Trophoblast cell (in vitro differentiated cells and primary cell): ENCODE measurements around the gene RHOBTB3.

ENCODE experiments used
- DNase-seq, 2 donors: peaks; one replicate each; pipeline ENCODE4 v3.0.0-alpha.2; 2016
- H2AFZ ChIP-seq: 2 replicates; pipeline ENCODE4 v1.6.1; 2013; ENCODE audit warnings: low read length, moderate library complexity, mild to moderate bottlenecking; ENCODE audit not compliant: insufficient read depth, poor library complexity
- H2AK5ac ChIP-seq: 2 replicates; pipeline ENCODE4 v1.6.1; 2013; ENCODE audit warnings: mild to moderate bottlenecking, low read length
- H2BK120ac ChIP-seq: 2 replicates; pipeline ENCODE4 v1.6.1; 2013; ENCODE audit warnings: low read length, mild to moderate bottlenecking, moderate library complexity; ENCODE audit not compliant: insufficient read depth, poor library complexity
- H2BK12ac ChIP-seq: 2 replicates; pipeline ENCODE4 v1.6.1; 2013; ENCODE audit warnings: mild to moderate bottlenecking, low read length, moderate library complexity
- H2BK5ac ChIP-seq: 2 replicates; pipeline ENCODE4 v1.6.1; 2013; ENCODE audit warnings: low read length, low read depth, moderate library complexity, mild to moderate bottlenecking; ENCODE audit not compliant: poor library complexity
- H3K14ac ChIP-seq: 2 replicates; pipeline ENCODE4 v1.6.1; 2013; ENCODE audit warnings: mild to moderate bottlenecking, low read length
- H3K18ac ChIP-seq: 2 replicates; pipeline ENCODE4 v1.6.1; 2013; ENCODE audit warnings: mild to moderate bottlenecking, low read length
- H3K23ac ChIP-seq: 2 replicates; pipeline ENCODE4 v1.6.1; 2013; ENCODE audit warnings: low read length
- H3K27ac ChIP-seq: 2 replicates; pipeline ENCODE4 v1.5.1; 2013; ENCODE audit warnings: low read depth, mild to moderate bottlenecking, inconsistent platforms, low read length, moderate library complexity
- H3K27me3 ChIP-seq: 2 replicates; pipeline ENCODE4 v1.6.1; 2013; ENCODE audit warnings: inconsistent platforms, mild to moderate bottlenecking, low read length, moderate library complexity; ENCODE audit not compliant: insufficient read depth
- H3K36me3 ChIP-seq, 2 experiments: 1 replicate in 1 of 2; 2 replicates in 1 of 2; pipeline ENCODE4 v1.6.1; 2013; ENCODE audit warnings: low read length in 2 of 2, mild to moderate bottlenecking in 2 of 2, moderate library complexity in 1 of 2; ENCODE audit not compliant: insufficient read depth in 2 of 2, control insufficient read depth in 1 of 2
- H3K4ac ChIP-seq: 2 replicates; pipeline ENCODE4 v1.6.1; 2013; ENCODE audit warnings: low read depth, mild to moderate bottlenecking, low read length, moderate library complexity
- H3K4me1 ChIP-seq, 2 experiments: 1 replicate in 1 of 2; 2 replicates in 1 of 2; pipeline ENCODE4 v1.6.1; 2013; ENCODE audit warnings: low read length in 2 of 2, mild to moderate bottlenecking in 2 of 2, moderate library complexity in 1 of 2; ENCODE audit not compliant: insufficient read depth in 2 of 2, control insufficient read depth in 1 of 2
- H3K4me2 ChIP-seq: 2 replicates; pipeline ENCODE4 v1.6.1; 2013; ENCODE audit warnings: inconsistent platforms, mild to moderate bottlenecking, low read length, moderate library complexity
- H3K4me3 ChIP-seq: 2 replicates; pipeline ENCODE4 v1.5.1; 2013; ENCODE audit warnings: mild to moderate bottlenecking, low read depth, low read length, inconsistent platforms
- H3K79me1 ChIP-seq: one replicate; pipeline ENCODE4 v1.6.1; 2013; ENCODE audit warnings: low read length
- H3K79me2 ChIP-seq: 2 replicates; pipeline ENCODE4 v1.6.1; 2013; ENCODE audit warnings: low read length, mild to moderate bottlenecking; ENCODE audit not compliant: control insufficient read depth, insufficient read depth, poor library complexity
- H3K9ac ChIP-seq: 2 replicates; pipeline ENCODE4 v1.6.1; 2013; ENCODE audit warnings: mild to moderate bottlenecking, low read length
- H3K9me3 ChIP-seq: 2 replicates; pipeline ENCODE4 v1.6.1; 2013; ENCODE audit warnings: low read depth, mild to moderate bottlenecking, control low read depth, inconsistent platforms, low read length; ENCODE audit not compliant: insufficient read depth
- H4K12ac ChIP-seq: 2 replicates; pipeline ENCODE4 v1.6.1; 2013; ENCODE audit warnings: low read depth, mild to moderate bottlenecking, low read length, moderate library complexity
- H4K8ac ChIP-seq: 2 replicates; pipeline ENCODE4 v1.6.1; 2013; ENCODE audit warnings: low read depth, mild to moderate bottlenecking, low read length, moderate library complexity
- H4K91ac ChIP-seq: one replicate; pipeline ENCODE4 v1.6.1; 2013; ENCODE audit warnings: low read depth, mild to moderate bottlenecking, low read length, moderate library complexity
- WGBS: extraction: QIAGEN DNeasy Blood & Tissue Kit; methylation state at CpG from one replicate; pipeline ENCODE4 v1.1.7; 2013; ENCODE audit warnings: missing lambda C conversion rate; ENCODE audit not compliant: insufficient read length, insufficient coverage; ENCODE audit errors: extremely low coverage; 5-methylcytosine and 5-hydroxymethylcytosine counted together

The RHOBTB3 gene

GRCh38 chr5:95689680-95690079 lies 41.5 kb upstream of the RHOBTB3 start:
- Histone ChIP-seq H2BK5ac (no peak overlapping the region), H3K9ac (no peak overlapping the region), H3K79me2 (no peaks in the 10 kb centered on the region), H2AFZ (no peak overlapping the region), H4K91ac (no peak overlapping the region), H3K4me3 (no peak overlapping the region), H2AK5ac (no peak overlapping the region), H3K36me3 (no peaks in the 10 kb centered on the region), H3K27ac (no peak overlapping the region), H3K4ac (no peak overlapping the region), H3K23ac (no peak overlapping the region), H2BK12ac (no peak overlapping the region), H3K9me3 (no peaks in the 10 kb centered on the region), H3K18ac (no peak overlapping the region), H3K79me1 (peaks cover 12% of the 10 kb centered on the region), H2BK120ac (no peak overlapping the region), H4K8ac (no peak overlapping the region), H3K4me1 (peaks cover 0 to 4% of the 10 kb centered on the region in 2 experiments), H3K4me2 (no peak overlapping the region), H3K14ac (no peak overlapping the region), H4K12ac (no peak overlapping the region), H3K27me3 (no peaks in the 10 kb centered on the region)
- no CpG with 5 or more reads among the region's 1 CpG for WGBS
- no peak for DNase-seq

DNA sequence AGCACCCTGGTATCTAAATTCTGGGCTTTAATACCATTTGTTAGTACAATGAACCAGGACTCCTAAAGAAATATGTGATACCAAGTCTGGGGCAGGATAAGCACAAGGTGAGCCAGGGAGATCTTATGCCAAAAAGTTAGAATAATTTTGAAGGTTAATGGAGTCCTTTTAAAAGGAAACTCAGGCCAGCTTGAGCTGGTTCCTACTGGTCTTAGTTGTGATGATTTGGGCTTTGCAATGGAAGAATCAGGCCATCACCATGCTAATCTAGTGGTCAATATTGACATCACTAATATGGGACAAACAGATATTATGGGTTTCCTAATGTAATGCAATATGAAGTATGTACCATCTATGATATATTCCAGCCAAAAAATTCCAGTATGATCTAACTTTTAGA lies 40.8 kb upstream of the RHOBTB3 start:
- no peak overlapping the region for H4K12ac ChIP-seq
- H3K4me3 ChIP-seq, result no peak overlapping the region
- no peak overlapping the region for H3K4ac ChIP-seq
- H2BK120ac ChIP-seq, result no peak overlapping the region
- DNase-seq, result no peak
- H3K4me1 ChIP-seq, result peaks cover 0 to 4% of the 10 kb centered on the region in 2 experiments
- H3K36me3 ChIP-seq, result peaks cover 0 to 2% of the 10 kb centered on the region in 2 experiments
- no peak overlapping the region for H2AFZ ChIP-seq
- no peaks in the 10 kb centered on the region for H3K9me3 ChIP-seq
- H3K4me2 ChIP-seq, result no peak overlapping the region
- H2BK5ac ChIP-seq, result no peak overlapping the region
- H3K27ac ChIP-seq, result no peak overlapping the region
- H3K23ac ChIP-seq, result no peak overlapping the region
- no peak overlapping the region for H3K18ac ChIP-seq
- no peaks in the 10 kb centered on the region for H3K79me2 ChIP-seq
- no peak overlapping the region for H2AK5ac ChIP-seq
- no peak overlapping the region for H4K8ac ChIP-seq
- H3K9ac ChIP-seq, result no peak overlapping the region
- H4K91ac ChIP-seq, result no peak overlapping the region
- no peak overlapping the region for H3K14ac ChIP-seq
- H3K27me3 ChIP-seq, result no peaks in the 10 kb centered on the region
- H2BK12ac ChIP-seq, result no peak overlapping the region
- H3K79me1 ChIP-seq, result peaks cover 13% of the 10 kb centered on the region

- Histone ChIP-seq H2BK5ac (peak overlapping the region; percentile 79), H3K9ac (no peak overlapping the region), H4K12ac (no peak overlapping the region), H2AFZ (no peak overlapping the region), H2BK12ac (no peak overlapping the region), H3K4me1 (peaks cover 13 to 15% of the 10 kb centered on the region in 2 experiments), H3K9me3 (no peaks in the 10 kb centered on the region), H3K18ac (no peak overlapping the region), H4K91ac (peak overlapping the region; percentile 11), H3K79me2 (peaks cover 13% of the 10 kb centered on the region), H3K79me1 (peaks cover 39% of the 10 kb centered on the region), H3K36me3 (peaks cover 0 to 2% of the 10 kb centered on the region in 2 experiments), H3K4me2 (no peak overlapping the region), H4K8ac (no peak overlapping the region), H3K4ac (no peak overlapping the region), H3K14ac (no peak overlapping the region), H3K23ac (no peak overlapping the region), H2AK5ac (no peak overlapping the region), H3K27ac (peak overlapping the region; percentile 94), H3K4me3 (no peak overlapping the region), H2BK120ac (peak overlapping the region; percentile 15), H3K27me3 (no peaks in the 10 kb centered on the region)
- peak; percentile 87 to 98 for DNase-seq
- WGBS, result no CpG with 5 or more reads among the region's 7 CpGs
Observed at GRCh38 chr5:95697781-95698681, 33.1 kb upstream of the RHOBTB3 start.

- Histone ChIP-seq H3K36me3 (peaks cover 0 to 2% of the 10 kb centered on the region in 2 experiments), H4K12ac (no peak overlapping the region), H3K4me1 (peaks cover 13 to 15% of the 10 kb centered on the region in 2 experiments), H3K23ac (no peak overlapping the region), H2BK120ac (peak overlapping the region; percentile 100), H3K27ac (peak overlapping the region; percentile 94), H2BK5ac (no peak overlapping the region), H3K4me3 (no peak overlapping the region), H2BK12ac (no peak overlapping the region), H3K79me1 (peaks cover 39% of the 10 kb centered on the region), H3K9ac (no peak overlapping the region), H3K4ac (no peak overlapping the region), H3K14ac (peak overlapping the region; percentile 56), H3K4me2 (no peak overlapping the region), H3K9me3 (no peaks in the 10 kb centered on the region), H3K79me2 (peaks cover 13% of the 10 kb centered on the region), H4K91ac (no peak overlapping the region), H3K27me3 (no peaks in the 10 kb centered on the region), H4K8ac (no peak overlapping the region), H3K18ac (no peak overlapping the region), H2AK5ac (no peak overlapping the region), H2AFZ (no peak overlapping the region)
- 100% methylated on average over 1 of the region's 1 CpG for WGBS
- no peak for DNase-seq
Observed at GRCh38 chr5:95699337-95699736, 31.8 kb upstream of the RHOBTB3 start.
